IPS DF 19.7 (cell line): ENCODE data around the gene RAB43.
"Not testable (repeated sequence)": the region's sequence is repeated elsewhere in the genome, so short reads cannot be mapped to it uniquely, and the experiment has no call there.

Experiments used
- DNase-seq: peaks from one replicate; pipeline ENCODE4 v3.0.0-alpha.2; 2013; ENCODE audit warnings: low read depth, low spot score

Gene RAB43

DNA sequence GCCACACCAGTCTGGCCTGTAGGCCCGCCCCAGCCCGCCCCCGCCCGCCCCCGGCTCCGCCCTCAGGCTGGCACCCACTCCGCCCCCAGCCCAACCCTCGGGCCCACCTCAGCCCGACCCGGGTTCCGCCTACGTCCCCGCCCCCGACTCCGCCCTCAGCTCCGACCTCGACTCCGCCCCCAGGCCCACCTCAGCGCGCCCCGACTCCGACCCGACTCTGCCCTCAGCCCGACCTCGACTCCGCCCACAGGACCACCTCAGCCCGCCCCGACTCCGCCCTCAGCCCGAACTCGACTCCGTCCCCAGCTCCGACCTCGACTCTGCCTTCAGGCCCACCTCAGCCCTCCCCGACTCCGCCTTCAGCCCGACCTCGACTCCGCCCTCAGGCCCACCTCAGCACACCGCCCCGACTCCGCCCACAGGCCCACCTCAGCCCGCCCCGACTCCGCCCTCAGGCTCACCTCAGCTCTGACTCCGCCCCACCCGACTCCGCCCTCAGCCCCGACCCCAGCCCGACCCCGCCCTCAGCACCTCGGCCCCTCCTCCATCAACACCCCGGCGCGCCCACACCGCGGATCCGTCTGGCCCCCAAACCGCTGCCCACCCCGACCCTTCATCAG lies at the start of gene RAB43:
Gene RAB43 (minus strand): TSS at position 13 of the 620 bp plus-strand sequence. CDS start 315 bp downstream, outside the sequence.
- peak; percentile 50 for DNase-seq

DNA sequence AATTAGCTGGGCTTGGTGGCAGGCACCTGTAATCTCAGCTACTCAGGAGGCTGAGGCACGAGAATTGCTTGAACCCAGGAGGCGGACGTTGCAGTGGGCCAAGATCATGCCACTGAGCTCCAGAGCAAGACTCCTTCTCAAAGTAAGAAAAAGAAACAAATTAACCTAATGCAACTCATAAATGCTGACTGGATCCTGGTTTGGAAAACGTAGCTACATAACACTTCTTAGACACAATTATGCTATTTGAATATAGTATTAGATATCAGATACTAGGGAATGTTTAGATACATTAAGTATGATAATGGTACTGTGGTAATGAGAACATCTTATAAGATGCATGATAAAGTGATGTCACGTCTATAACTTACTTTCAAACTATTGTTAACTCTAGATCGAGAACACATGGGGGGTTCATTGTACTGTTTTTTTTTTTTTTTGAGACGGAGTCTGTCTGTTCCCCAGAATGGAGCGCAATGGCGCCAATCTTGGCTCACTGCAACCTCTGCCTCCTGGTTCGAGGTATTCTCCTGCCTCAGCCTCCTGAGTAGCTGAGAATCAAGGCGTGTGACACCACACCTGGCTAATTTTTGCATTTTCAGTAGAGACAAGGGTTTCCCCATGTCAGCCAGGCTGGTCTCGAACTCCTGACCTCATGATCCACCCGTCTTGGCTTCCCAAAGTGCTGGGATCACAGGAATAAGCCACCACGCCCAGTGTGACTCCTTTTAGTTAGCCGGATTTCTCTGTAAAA lies 45.2 kb upstream of the RAB43 start:
- no peak for DNase-seq

DNA sequence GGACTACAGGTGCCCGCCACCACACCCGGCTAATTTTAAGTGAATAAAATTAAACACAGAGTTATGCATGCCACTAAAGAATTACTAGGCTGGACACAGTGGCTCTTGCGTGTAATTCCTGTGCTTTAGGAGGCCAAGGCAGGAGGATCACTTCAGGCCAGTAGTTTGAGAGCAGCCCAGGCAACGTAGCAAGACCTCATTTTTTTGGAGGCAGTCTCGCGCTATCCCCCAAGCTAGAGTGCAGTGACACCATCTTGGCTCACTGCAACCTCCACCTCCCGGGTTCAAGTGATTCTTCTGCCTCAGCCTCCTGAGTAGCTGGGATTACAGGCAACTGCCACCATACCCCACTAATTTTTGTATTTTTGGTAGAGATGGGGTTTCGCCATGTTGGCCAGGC lies 44.0 kb upstream of the RAB43 start:
- not testable (repeated sequence) for DNase-seq

DNA sequence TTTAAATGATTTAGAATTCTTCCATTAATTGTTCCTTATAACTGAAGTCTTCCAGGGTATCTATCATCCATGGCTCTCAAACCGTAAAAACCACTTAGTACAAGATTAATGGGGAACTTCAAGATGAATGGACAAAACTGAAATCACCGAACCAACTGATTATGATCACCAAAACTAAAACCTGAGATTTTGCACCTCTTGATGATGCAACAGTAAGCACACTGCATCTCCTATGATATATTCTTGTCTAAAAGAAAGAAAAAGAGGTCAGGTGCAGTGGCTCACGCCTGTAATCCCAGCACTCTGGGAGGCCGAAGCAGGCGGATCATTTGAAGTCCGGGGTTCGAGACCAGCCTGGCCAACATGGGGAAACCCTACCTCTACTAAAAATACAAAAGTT lies 42.9 kb upstream of the RAB43 start:
- no peak for DNase-seq

DNA sequence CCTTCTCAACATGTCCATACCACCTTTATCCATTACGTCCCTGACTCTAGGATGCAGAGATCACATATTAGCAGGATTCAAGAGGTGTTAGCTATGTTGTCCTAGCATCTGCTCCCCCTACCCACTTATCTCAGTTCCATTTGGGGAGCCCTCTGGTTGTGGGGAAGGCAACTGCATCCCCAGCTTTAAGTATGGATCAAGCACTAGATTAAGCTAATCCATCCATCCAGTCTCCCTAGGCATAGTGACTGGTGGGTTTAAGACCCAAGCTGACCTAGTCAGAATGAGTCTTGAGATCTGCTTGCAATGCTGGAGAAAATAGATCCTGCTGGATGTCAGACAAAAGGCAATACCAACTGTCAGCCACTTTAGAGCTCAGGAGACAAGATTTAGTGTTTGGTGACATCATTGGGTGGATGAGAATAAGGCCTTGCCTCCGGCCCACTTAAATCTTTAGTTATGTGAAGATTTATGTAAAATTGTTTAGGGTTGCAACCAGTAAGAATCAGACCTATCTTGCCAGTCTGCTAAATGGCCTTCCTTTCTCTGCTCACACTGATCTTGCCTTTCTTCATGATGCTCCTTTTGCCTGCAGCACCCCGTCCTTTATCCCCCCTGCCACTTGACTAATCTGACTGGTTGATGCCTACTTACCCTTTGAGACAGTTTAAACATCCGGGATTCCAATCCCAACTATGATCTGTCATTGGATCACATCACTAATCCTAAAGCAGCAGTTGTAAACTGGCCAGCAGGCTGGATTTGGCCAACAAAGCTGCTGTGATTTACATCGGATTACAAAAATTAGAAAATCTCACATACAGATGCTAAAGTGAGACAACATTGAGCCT lies 41.4 kb upstream of the RAB43 start:
- no peak for DNase-seq

DNA sequence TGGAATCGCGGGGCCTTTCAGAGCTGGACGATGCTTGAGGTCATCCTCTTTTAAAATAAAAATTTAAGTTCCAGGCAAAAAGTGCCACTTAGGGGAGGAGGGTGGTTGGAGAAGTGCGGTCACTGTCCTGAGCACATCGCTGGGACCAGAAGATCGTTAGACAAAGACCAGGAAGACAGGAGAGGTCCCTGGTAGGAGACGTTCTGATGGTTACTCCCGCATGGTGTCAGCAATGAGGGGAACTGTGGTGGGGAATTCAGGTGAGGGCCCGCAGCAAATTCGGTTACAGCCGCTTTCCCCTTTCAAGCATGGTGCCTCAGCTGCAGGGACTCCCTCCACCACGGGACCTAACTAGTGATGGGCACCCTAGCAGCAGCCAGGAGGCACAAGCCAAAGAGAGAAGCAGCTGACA lies 40.3 kb upstream of the RAB43 start:
- DNase-seq: no peak

DNA sequence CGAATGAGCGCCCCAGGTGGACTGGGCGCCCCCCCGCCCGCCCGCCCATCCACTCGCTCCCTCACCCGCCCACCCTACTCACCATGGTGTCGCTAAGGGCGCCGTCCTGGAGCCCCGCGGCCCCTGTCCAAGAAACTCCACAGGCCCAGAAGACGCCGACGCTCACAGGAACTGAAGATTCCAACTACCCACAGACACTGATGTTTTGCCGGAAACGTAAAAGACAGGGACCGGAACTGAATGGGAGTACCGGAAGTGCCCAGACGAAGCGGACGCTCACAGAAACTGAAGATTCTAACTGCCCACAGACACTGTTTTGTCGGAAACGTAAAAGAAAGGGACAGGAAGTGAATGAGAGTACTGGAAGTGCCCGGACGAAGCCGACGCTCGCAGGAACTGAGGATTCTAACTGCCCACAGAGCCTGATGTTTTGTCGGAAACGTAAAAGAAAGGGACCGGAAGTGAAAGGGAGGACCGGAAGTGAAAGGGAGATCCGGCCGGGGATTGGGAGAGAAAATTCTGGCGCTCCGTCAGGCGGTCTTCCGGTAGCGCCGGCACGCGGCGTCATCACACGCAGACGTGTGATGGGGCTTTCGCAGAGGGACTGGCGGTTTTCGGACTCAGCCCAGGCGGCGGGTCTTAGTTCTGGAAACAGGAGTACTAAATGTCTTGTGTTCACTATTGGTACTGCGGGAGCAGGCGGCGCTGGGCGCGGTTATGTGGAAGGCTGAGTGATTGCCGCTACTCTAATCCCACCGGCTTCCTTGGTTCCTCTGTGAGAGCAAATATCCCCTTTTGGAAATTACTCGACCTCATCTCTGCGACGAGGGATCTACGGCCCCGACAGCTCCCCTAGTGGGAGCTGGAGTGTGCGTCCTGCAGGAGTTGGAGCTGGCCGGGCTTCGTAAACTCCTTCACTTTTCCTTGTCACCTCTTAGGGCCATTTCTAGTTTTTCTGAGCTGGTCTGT lies 39.6 kb upstream of the RAB43 start, which contains the start of gene ISY1:
Gene ISY1 (minus strand): TSS at position 173 of the 969 bp plus-strand sequence. CDS start 88 bp downstream, at position 85.
- peak; percentile 88 for DNase-seq

DNA sequence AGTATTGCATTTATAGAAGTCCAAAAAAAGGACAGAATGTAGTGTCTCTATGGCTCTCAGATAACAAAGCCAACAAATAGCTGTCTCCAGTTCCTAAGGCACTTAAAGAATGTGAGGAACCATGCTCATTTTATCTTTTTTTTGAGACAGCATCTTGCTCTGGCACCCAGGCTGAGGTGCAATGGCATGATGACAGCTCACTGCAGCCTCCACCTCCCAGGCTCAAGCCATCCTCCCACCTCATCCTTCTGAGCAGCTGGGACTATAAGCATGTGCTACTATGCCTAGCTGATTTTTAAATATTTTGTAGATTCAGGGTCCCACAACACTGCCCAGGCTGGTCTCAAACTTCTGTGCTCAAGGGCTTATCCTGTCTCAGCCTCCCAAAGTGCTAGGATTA lies 23.2 kb upstream of the RAB43 start:
- DNase-seq: no peak

DNA sequence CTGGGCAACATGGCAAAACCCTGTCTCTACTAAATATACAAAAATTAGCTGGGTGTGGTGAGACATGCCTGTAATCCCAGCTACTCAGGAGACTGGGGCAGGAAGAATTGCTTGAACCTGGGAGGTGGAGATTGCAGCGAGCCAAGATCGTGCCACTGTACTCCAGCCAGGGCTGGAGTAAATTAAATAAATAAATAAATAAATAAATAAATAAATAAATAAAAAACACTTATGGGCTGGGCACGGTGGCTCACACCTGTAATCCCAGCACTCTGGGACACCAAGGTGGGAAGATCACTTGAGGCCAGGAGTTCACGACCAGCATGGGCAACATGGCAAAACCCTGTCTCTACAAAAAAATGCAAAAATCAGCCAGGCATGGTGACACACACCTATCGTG lies 19.4 kb upstream of the RAB43 start:
- not testable (repeated sequence) for DNase-seq

DNA sequence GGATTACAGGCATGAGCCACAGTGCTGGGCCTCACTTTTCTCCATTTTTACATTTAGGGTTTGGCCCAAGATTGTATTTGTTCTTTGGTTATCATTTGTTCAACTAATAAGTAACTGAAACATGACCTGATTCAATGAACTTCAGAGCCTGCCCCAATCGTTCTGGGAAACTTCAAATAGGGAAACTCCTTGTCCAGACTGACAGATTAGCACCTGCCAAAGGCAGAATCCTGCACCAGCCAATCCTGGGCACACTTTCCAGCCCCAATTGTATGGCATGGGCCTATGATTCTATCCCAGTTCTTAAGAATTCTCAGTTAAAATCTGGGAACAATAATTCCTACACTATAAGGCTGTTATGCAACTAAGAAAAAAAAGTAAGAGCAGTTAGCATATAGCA lies 18.3 kb upstream of the RAB43 start:
- no peak for DNase-seq

DNA sequence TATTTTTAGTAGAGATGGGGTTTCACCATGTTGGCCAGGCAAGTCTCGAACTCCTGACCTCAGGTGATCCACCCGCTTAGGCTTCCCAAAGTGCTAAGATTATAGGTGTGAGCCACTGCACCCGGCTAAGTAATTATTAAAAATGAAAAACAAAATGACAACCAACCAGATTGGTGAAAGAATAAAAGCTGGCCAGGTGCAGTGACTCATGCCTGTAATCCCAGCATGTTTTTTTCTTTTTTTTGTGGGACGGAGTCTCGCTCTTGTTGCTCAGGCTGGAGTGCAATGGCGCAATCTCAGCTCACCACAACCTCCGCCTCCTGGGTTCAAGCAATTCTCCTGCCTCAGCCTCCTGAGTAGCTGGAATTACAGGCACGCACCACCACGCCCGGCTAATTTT lies 14.7 kb upstream of the RAB43 start:
- not testable (repeated sequence) for DNase-seq

DNA sequence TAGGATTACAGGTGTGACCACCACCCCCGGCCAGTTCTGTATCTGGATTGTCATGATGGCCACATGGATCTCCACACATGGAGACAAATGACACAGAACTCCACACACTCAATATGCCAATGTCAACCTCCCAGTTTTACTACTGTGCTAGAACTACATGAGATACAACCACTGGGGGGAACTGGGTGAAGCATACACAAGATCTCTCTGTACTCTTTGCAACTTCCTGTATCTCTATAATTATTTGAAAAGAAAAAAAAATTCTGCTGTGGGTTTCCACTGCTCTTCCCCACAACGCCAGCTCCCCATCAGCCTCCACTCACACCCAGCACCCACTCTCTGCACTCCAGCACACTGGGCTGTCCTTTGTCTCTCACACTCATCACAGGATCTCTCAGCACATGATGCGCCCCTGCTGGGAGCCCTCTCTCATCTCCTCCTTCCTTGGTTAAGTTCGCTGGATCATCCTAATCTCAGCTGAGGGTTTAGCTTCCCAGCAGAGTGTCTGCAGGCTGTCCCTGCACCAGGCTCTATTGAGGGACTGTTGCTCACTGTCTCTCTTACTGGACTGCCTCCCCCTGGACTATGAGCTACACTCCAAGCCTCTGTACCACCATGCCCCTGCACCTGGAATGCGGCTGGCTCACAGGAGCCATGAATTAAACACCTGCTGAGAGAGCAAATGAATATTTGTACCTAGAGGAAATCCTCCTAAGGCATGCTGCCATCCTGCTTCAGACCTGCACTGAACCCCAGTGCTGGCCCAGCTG lies 10.7 kb upstream of the RAB43 start:
- no peak for DNase-seq

DNA sequence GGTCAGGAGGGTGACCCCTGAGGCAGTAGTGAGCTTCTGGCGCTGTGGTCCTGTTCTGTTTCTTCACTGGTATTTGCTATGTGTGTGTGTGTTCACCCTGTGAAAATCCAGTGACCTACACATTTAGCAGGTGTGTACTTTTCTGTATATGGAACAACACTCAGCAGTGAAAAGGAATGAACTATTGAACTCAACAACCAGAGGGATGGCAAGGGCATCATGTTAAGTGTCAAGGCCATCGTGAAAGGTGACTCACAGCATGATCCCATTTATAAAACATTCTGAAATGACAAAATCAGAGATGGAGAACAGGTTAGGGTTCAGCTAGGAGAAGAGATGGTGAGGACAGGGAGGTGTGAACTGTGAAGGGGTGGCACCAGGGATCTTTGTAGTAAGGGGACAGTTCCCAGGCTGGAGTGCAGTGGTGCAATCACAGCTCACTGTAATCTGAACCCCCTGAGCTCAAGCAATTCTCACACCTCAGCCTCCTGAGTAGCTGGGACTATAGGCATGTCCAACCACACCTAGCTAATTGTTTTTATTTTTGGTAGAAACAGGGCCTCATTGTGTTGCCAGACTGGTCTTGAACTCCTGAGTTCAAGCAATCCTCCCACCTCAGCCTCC lies 10.0 kb upstream of the RAB43 start:
- no peak for DNase-seq

DNA sequence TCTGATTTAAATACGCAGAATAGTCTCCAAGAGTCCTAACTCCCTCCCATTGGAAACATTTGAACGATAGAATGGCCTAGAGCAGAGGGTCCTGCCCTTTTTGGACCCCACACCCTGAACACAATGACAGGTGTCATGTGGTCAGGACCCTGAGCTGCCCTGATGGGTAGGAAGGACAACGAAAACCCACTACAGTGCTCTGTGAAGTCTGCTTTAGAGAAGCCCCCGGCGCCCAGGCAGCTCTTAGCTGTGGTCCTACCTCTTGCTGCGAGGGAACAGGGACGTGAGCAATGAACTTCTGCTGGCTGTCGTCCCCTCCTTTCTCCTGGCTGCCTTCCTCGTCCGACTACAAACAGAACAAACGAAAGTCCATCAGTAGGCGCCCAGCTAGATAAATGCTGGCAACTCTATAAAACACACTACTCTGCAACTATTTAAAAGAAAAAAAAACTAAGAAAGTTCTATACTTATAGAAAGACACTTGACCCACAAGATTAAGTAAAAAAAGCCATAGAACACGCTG lies 8.7 kb upstream of the RAB43 start:
- no peak for DNase-seq

DNA sequence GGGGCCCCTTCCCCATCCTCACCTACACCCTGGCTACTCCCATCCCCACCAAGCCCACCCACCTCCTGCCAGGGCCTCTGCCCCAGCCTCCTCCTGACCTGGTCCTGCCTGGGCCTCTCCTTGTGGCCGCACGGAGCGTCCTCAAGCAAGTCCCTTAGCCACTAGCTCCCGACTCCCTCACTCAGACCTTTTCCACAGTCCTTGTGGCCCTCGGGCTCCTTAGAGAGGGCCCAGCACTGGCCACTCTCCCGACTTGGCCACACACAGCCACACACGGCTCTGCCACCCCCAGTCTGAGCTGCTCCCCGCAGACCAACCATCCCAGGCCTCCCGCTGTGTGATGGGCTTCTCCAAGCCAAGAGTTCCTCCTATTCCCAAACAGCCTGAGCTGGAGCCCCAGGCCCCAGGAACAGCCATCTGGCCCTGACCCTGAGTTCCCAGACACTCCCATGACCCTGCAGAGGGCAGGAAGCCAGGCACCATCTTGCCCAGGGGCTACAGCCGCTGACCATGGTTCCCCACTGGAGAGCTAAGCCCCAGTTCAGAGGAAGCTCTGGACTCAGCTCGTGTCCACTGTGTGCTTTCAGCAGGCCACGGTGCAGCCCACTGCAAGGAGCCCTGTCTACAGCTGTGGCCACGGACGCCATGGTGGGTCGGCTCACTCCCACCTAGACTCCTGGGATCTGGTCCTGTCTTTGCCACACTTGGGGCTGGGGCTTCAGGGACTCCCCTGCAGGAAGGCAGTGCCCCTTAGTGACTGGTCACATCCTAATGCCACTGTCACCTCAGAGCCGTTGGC lies 7.0 kb upstream of the RAB43 start:
- no peak for DNase-seq

DNA sequence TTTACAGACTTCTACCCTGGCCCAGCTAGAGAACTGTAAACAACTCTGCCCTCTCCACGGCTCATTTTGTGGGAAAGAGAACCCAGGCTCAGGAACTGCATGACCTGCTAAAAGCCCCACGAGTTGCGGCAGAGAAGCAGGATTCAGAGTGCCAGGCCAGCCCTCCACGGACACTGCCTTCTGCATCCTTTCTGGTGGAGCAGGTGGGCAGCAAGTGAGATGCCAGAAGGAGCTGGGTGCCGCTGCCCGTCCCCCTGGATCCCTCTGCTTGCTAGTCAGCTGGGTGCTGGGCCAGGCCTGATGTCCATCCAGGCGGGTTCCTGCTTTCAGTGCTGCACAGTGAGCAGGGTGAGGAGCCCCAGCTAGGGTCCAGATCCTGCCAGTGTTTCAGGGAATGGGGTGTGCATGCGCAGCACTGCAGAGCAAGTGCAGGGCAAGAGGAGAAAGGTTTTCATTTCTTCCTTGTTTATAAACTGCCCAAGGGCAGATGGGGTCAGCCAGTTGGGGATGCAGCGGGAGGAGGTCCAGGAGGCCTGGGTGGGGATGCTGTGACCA lies 5.2 kb upstream of the RAB43 start:
- no peak for DNase-seq

DNA sequence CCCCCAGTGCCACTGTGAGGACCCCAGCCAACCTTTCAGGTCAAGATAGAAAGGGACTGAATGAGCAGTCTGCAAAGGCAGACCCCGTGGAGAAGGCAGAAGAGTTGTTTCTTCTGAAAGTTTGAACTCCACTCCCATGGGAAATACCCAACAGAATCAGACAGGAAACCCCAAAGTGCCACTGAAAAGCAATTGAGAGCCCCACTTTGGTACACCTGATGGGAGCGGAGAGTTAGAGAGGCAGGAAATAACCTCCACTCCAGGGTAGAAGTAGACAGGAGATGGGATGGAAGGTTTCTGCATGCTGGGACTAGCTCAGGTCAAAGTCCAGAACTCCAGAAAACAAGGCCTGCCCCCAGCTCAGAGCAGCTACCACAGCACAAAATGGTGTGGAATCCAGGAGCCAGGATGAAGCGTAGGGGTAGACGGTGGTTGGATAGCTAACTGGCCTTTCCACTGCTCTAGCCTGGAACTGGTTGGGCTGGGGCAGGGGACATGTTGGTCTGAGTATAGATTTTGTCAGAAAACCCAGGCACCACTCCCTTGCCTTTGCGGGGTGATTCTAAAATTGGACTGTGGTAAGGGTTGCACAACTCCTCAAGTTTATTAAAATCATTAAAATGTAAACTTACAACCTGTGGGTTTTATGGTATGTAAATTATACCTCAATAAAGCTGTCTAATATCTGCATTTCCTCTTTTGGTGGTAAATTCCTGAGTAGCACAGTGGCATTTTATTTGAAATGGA lies 1.9 kb upstream of the RAB43 start:
- DNase-seq: no peak
